ENCODE data around the gene PLAAT1.

PLAAT1 gene

DNA sequence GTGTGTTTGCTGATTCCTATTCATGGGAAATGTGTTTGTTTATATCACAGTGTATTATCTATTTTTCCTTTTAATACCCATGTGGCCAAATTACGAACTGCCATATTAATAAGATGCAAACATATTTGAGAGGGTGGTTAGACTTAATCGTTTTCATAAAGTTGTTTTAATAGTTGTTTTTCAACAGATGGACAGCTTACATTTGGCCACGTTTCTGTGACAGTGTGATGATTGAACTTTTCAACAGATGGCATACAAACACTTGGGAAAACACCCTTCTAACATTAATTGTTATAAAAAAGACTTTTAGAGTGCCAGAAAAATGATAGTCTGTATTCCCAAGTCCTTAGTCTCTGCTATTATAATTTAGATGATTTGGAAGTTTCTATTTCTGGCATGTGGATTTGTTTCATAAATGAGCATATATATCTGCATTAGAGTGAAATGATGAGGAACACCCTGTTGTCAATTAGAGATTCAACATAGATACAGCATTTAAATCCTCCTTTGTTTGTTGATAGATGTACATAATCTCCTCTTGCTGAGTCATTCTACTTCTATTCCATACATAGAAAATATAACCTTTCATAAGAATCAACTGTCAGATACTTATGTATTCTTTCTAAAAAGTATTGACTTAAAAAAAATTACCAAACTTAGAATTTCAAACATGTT is 13.1 kb downstream of the PLAAT1 start:
- DNase-seq: no peak

DNA sequence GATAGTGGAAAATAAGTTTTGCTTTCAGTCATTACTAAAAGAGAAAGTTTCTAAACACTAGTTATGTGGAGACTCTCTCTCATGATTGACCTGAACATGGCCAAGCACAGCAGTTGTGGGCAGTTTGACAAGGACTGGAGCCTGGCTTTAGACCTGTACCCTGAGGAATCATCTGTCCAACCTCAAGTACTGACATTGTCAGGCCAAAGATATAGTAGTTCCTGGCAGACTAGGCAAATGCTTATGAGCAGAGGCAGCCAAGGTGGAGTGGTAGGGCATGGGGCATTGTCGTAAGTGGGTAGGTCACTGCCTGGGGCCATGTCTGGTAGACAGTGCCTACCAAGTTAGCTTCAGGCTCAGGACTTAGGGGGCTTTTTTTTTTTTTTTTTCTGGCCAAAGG is 20.9 kb downstream of the PLAAT1 start:
- no peak for DNase-seq

DNA sequence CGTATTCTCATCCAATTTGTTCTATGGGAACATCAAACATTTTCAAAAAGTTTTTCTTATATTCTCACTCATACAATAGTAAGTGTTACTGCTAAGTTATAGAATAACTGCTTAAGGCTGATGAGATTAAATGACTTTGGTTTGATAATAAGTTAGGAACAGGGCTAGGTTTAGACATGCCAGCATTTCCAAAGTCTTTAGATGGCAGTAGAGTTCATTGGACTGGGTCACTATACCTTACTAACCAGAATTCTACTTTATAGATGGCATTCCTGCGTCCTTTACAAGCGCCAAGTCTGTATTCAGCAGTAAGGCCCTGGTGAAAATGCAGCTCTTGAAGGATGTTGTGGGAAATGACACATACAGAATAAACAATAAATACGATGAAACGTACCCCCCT is 21.7 kb downstream of the PLAAT1 start:
- no peak for DNase-seq

DNA sequence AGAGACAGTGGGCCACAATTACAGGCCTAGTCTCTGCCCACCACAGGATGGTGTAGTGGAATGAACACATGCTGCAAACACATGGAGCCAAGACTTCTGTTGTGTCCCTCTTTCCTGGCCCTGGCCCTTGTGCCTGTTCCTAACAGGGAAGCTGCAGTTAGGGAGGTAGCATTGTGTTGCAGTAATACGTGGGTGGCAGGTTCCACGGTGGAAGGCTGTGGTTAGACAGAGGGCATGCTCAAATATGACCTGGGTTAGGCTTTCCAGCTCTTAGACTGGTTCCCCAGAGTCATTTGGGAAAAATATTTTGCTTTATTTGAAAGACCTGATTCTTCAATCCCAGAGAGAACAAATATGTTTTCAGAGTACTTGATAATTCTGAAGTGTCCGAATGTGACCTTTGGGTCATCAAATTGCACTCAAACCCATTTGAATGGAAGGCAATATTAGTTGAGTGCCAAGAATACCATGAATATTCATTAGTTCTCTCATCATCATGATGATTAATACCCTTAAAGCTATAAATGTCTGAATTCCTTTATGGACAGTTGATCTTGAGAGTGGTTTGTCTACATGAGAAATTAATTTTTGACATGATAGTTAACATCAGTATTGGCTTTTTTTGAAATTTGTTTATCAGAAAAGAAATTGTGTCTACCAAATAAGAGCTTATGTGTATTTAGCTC is 28.5 kb downstream of the PLAAT1 start:
- DNase-seq: no peak

DNA sequence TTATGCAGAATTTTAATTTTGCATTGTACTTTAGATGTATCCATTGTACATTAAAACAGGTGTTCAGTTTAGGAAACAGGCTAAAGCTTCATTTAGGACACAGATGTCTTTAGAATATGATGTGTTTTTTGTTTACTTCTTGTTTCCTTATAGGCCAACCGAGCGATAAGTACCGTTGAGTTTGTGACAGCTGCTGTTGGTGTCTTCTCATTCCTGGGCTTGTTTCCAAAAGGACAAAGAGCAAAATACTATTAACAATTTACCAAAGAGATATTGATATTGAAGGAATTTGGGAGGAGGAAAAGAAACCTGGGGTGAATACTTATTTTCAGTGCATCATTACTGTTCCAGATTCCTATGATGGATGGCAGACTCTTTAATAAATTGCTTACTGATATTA is 29.4 kb downstream of the PLAAT1 start:
- DNase-seq: no peak

DNA sequence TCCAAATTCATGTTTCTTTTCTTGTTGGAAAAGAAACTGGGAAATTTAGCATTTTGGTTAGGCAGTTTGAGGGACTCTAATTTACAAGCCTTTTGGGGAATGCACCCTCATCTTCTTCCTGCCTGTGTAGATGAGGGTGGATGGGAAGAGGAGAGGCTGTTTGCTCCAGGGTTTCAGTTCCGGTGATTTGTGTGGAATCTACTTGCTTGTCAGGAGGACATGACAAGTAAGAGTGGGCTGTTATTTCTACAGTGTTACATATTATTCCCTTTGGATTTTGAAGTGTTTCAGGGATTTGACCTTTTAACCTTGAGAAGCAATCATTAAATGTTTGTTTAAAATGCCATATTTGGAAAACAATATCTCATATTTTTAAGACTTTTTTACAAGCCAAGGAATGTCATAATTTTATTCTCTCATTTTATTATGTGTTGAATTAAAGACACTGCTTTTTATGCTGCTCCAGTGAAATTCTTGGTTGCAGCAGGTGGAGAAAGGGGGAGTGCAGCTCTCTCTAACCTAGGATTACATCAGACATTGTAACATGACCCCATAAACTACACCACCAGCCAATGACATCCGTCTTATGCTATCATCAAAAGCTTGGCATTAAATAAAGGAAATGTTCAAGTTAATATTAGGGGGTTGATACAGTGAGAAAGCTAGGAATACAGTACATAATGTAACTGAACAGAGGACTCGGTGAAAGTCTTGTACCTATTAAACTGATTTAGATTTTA is 30.2 kb downstream of the PLAAT1 start:
- DNase-seq: no peak

DNA sequence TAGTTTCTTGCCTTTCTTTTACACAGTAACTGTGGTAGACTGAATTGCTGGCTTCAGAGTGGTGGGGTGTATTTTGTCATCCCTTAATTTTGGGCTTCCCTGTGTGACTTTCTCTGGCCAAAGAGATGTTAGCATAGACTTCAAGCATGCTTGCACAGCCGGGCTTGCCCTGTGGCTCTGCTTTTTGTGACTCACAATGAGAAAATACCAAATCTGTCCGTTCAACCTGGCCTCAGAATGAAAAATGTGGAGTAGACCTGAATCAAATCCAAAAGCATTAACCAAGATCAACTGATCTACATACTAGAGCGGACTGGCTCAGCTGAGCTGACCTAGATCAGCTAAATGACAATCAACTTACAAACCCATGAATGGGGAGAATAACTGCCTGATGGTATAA is 51.4 kb downstream of the PLAAT1 start:
- no peak for DNase-seq

DNA sequence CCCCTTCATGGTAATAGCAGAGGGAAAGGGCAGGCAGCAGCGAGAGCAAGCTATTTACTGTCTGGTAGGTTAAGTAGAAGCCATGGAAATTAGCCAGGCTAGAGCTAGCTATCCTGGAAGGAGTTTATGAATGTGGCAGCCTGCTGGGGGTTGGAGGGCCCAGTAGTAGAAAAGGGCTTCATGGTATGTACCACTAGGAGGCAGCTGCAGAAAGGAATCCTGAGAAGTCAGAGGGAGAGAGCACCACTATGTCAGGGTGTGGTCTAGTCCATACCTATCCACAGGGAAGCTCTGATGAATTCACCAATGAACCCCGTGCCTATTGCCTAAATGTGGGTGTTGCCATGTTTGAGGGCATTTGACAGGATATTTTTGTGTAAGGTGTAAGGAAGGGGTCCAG is 55.0 kb downstream of the PLAAT1 start:
- DNase-seq: no peak

DNA sequence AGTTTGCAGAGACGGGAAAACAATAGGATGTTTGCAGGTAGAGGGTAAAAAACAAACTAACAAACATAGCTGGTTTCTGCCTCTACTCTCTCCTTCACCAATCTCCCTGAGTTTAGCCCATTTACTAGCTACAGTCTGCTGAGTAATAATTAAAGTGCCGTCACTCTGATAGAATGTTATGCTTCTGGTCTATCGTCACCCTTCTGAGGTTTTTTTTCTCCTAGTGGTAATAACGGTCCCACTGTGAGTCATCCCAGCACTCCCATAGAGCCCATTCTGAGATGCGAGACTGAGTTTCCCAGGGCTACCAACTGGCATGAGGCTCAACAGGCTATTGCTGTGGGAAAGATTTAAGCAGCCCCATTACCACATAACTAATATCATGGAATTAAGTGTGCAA is 56.4 kb downstream of the PLAAT1 start:
- no peak for DNase-seq

DNA sequence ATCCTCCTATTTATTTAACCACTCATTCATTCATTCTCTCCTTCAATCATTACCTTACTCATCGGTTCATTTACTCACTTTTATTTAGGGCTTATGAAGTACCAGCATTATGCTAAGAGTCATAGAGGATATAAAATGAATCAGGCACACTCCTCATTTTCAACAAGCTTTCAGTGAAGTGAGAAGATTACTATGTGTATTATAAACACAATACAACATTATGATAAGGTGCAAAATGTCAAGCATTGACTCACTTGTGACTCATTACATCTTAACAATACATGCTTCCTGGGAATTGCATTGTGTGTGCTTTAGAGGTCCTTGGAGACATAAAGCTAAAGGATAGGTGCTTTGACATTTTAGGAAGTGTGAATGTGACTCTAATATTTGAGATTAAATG is 60.4 kb downstream of the PLAAT1 start:
- no peak for DNase-seq

DNA sequence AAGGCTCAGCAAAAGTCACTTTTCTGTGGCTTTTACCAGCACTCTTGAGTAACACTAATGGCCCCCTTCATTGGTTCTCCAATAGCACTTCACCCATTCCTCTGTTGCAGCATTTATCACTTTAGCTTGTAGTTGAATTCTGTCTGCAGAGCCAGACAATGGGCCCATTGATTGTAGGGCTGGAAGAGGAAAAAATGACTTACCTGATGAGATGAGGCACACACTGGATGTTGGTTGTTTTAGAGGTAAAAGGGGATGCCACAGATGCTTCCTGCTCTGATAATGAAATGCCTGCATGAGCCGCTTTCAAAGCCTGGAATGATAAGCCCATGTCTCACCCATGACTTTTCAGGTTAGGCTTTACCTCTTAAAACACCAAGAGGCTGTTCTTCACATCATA is 64.3 kb downstream of the PLAAT1 start:
- DNase-seq: no peak

DNA sequence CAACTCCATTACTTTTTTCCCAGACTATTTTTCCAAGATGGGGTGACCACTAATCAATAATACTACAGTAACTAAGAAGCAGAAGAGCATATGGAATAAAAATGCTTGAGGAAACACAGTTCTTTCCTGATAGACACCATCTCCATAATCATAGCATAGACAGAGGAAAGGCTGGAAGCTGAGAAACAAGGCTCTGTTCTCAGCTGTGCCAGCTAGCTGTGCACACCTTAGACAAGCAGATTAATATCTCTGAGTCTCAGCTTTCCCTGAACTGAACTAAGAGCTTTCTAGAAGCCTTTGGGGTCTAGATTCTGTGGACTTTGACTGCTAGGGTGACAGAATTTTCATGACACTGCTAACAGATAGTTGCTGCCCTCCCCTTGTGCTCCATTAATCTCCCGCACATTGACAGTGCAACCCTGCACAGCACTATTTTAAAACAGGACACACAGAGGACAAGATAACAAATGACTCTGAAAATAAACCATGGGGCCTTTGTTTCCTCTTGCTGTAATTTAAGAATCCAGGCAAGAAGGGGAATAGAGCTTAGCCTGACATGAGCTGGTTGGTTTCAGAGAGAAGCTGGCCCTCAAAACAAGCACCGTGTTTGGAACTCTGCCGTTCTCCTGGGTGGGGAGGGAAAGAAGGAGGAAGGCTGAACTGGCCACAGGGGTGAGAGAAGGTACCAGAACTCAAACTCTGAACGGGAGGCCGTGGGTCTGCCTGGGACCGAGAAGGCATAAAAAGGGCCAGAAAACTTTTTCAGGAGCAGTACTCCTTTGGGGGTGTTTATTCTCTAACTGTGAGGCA is 70.1 kb downstream of the PLAAT1 start:
- no peak for DNase-seq

DNA sequence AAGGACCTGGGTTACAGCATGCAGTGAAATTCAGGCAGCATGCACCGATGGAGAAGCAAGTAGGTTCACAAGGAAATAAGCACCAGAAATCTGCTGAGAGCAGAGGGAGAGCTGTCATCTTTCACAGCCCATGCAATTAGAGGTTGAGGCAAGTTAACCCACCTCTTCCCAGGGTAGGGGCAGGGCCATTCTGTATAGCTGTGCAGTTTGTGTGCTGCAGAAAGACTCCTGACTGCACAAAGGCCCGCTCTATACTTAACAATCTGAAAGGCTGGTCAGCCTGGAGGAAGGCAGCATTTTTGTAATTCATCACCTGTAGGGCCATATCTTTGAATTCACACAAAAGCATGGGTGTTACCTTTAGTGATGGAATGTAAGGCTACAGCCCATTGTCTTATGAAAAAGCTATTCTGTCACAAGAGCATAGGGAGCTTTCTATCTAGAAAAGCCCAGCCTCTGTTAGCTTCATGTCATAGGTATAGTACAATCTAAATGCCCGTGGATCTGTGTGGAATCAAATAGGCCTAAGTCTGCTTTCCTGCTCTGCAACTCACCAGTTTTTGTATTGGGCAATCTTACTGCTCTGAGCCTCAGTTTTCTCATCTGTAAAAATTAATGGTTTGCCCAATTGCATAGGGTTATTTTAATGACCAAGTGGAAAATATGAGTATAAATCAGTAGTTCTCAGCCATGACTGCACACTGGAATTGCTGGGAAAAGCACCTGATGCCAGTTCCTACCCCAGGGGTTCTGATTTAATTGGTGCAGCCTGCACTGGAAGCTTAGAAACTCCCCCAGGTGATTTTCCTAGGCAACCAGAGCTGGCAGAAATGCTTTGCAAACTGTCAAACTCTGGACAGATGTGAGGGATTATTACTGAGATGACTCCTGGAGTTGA is 72.3 kb downstream of the PLAAT1 start:
- DNase-seq: no peak

DNA sequence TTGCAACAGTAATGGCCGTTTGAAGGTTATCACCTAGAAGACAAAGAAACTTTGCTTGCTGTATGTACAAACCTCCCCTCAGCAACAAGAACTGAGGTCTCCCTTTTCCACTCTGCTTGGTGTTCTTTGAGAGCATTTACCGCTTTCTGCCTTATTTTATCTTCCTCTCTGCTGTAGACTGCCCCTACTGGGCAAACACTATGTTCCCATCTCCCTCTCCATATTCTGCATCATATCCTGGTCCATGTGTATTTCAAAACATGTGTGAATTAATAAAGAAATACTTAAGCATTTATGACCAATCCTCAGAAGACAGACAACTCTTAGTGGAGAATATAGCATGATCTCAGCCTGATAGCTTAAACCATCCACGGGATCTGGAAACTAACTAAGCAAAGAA is 73.1 kb downstream of the PLAAT1 start:
- no peak for DNase-seq

DNA sequence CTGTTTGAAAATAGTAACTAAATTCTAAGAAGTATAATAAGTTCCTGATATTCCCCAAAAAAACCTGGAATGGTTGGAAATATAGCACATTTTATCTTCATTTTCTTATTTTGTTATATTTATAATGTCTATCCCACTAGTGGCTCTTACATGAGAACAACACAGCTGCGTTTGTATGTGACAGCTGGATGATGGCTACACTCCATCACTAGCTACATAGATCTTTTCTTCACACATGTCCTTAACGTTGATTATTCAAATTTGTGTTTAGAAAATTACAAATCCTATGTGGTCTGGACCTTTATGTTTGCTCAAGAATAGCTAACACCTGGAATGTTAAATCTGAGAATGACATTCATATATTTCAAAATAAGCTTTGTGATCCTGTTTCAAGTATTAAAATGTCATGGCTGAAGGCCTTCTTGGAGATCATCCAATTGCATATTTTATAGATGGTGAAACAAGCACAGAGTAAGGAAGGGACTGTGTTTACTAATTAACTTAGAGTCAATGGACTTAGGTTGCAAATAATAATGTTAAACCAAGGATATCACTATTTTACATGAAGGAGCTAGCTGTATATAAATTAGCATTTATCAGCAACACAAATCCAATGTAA is 76.8 kb downstream of the PLAAT1 start:
- no peak for DNase-seq

Data from effector CD8-positive, alpha-beta T cell (primary cell).